ENCODE measurements around the gene LDLRAD3. TPM values are rescaled to one million over a fixed set of nuclear protein-coding genes. Genes with fewer than 3 reads are reported as not detected.

Gene LDLRAD3
- total RNA-seq, 2 experiments from 2014 or later: not detected

GRCh38 chr11:36238881-36239280 lies 295.0 kb downstream of the LDLRAD3 start:
- TF ChIP-seq CTCF (conservative IDR thresholded peaks at IDR 0.05; ENCODE audit: low read length) (no peak), EZH2phosphoT487 (IDR thresholded peaks at IDR 0.05; ENCODE audit: borderline replicate concordance, low read depth, low read length) (no peak)
- BruUV-seq (replicated peaks): no TSS peak
- Histone ChIP-seq H3K27ac (ENCODE audit: low read depth, low read length, poor library complexity, severe bottlenecking) (no peak overlapping the region), H4K20me1 (ENCODE audit: insufficient read depth, low read length) (no peaks in the 10 kb centered on the region), H3K36me3 (ENCODE audit: insufficient read depth, low read length) (no peaks in the 10 kb centered on the region), H3K79me2 (ENCODE audit: insufficient read depth, low read depth, low read length) (no peaks in the 10 kb centered on the region), H3K4me2 (ENCODE audit: low read length) (no peak overlapping the region), H3K4me3 (ENCODE audit: low read depth, low read length, poor library complexity, severe bottlenecking) (no peak overlapping the region), H3K4me1 (ENCODE audit: insufficient read depth, low read length, poor library complexity, severe bottlenecking) (no peaks in the 10 kb centered on the region), H2AFZ (ENCODE audit: low read length) (no peak overlapping the region), H3K9me2 (ENCODE audit: insufficient read depth, low read length) (no peaks in the 10 kb centered on the region), H3K9me3 (ENCODE audit: low read length) (no peaks in the 10 kb centered on the region)
- DNase-seq (ENCODE audit: low spot score): no peak
- intact Hi-C loops (cut with micrococcal nuclease; ENCODE audit: unreplicated experiment): no loop called here
- POLR2A ChIA-PET: interaction anchor here (0.6 to 0.7 kb wide), 2 partner anchors 42 to 48 kb away, joined by 3 to 4 read pairs; no protein-coding TSS in a partner anchor
- CTCF ChIA-PET (ENCODE audit: unreplicated experiment): no interaction called here

- BruUV-seq (replicated peaks): no TSS peak
- Histone ChIP-seq H3K4me1 (ENCODE audit: insufficient read depth, low read length, poor library complexity, severe bottlenecking) (no peaks in the 10 kb centered on the region), H3K4me2 (ENCODE audit: low read length) (no peak overlapping the region), H3K4me3 (ENCODE audit: low read depth, low read length, poor library complexity, severe bottlenecking) (no peak overlapping the region), H3K79me2 (ENCODE audit: insufficient read depth, low read depth, low read length) (no peaks in the 10 kb centered on the region), H4K20me1 (ENCODE audit: insufficient read depth, low read length) (no peaks in the 10 kb centered on the region), H3K27ac (ENCODE audit: low read depth, low read length, poor library complexity, severe bottlenecking) (no peak overlapping the region), H3K36me3 (ENCODE audit: insufficient read depth, low read length) (no peaks in the 10 kb centered on the region), H2AFZ (ENCODE audit: low read length) (no peak overlapping the region), H3K9me3 (ENCODE audit: low read length) (no peaks in the 10 kb centered on the region), H3K9me2 (ENCODE audit: insufficient read depth, low read length) (no peaks in the 10 kb centered on the region)
- intact Hi-C loops (cut with micrococcal nuclease; ENCODE audit: unreplicated experiment): no loop called here
- TF ChIP-seq EZH2phosphoT487 (IDR thresholded peaks at IDR 0.05; ENCODE audit: borderline replicate concordance, low read depth, low read length) (no peak), CTCF (conservative IDR thresholded peaks at IDR 0.05; ENCODE audit: low read length) (no peak)
- no peak for DNase-seq (ENCODE audit: low spot score)
- CTCF ChIA-PET (ENCODE audit: unreplicated experiment): no interaction called here
- POLR2A ChIA-PET: interaction anchor here (0.6 kb wide), 1 partner anchor 41 kb away, joined by 4 read pairs; no protein-coding TSS in a partner anchor
These were observed 295.8 kb downstream of the LDLRAD3 start for GRCh38 chr11:36239636-36240035.

GRCh38 chr11:36240173-36240572 lies 296.3 kb downstream of the LDLRAD3 start:
- no peaks in the 10 kb centered on the region for H3K9me2 ChIP-seq (ENCODE audit: insufficient read depth, low read length)
- H3K27ac ChIP-seq (ENCODE audit: low read depth, low read length, poor library complexity, severe bottlenecking): no peak overlapping the region
- H3K4me2 ChIP-seq (ENCODE audit: low read length): no peak overlapping the region
- H3K4me1 ChIP-seq (ENCODE audit: insufficient read depth, low read length, poor library complexity, severe bottlenecking): no peaks in the 10 kb centered on the region
- no peaks in the 10 kb centered on the region for H4K20me1 ChIP-seq (ENCODE audit: insufficient read depth, low read length)
- no peak for TF ChIP-seq EZH2phosphoT487 (IDR thresholded peaks at IDR 0.05; ENCODE audit: borderline replicate concordance, low read depth, low read length)
- no peak for TF ChIP-seq CTCF (conservative IDR thresholded peaks at IDR 0.05; ENCODE audit: low read length)
- ChIA-PET CTCF (ENCODE audit: unreplicated experiment) (no interaction called here), POLR2A (interaction anchor here (0.5 kb wide), 1 partner anchor 57 kb away, joined by 3 read pairs; no protein-coding TSS in a partner anchor)
- intact Hi-C loops (cut with micrococcal nuclease; ENCODE audit: unreplicated experiment): no loop called here
- H3K4me3 ChIP-seq (ENCODE audit: low read depth, low read length, poor library complexity, severe bottlenecking): no peak overlapping the region
- no peak for DNase-seq (ENCODE audit: low spot score)
- BruUV-seq (replicated peaks): no TSS peak
- H3K9me3 ChIP-seq (ENCODE audit: low read length): no peaks in the 10 kb centered on the region
- H3K79me2 ChIP-seq (ENCODE audit: insufficient read depth, low read depth, low read length): no peaks in the 10 kb centered on the region
- H3K36me3 ChIP-seq (ENCODE audit: insufficient read depth, low read length): no peaks in the 10 kb centered on the region
- no peak overlapping the region for H2AFZ ChIP-seq (ENCODE audit: low read length)
